ENCODE data around the gene PMM2.

Gene PMM2

GRCh38 chr16:8853150-8853549 is 55.5 kb downstream of the PMM2 start:
- no peak for DNase-seq

GRCh38 chr16:8853611-8854010 is 56.0 kb downstream of the PMM2 start:
- no peak for DNase-seq

DNA sequence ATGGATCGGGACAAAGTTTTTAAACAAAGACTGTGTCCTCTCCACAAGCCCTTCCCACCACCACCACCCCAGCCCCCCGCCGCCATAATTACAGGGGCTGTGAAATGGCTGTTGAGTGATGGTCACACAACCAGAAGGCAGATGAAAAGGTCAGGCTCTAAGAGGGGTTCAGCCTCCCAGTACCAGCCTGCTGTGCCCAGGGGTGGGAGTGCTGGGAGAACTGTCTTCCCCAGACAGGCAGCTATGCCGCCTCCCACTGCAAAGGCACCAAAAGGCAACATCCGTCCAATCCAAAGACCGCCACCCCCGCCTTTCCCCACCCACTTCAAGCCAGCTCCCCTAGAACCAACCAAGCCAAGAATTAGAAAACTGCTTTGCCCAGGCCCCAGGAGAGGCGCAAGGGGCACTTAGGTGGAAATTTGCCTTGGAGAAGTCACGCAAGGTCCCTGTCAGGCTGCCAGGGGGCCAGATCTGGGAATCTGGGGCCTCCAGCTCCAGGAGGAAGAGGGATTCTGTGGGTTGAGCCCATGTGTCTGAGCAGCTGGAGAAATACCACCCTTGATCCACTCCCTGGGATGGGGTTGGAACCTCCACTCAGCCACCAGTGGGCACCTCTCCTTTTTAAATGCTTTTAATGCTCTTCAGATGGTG is 56.8 kb downstream of the PMM2 start:
- no peak for DNase-seq

- no peak for DNase-seq
Observed at GRCh38 chr16:8855051-8855786, 57.6 kb downstream of the PMM2 start.

GRCh38 chr16:8855972-8856371 is 58.3 kb downstream of the PMM2 start:
- DNase-seq: no peak

DNA sequence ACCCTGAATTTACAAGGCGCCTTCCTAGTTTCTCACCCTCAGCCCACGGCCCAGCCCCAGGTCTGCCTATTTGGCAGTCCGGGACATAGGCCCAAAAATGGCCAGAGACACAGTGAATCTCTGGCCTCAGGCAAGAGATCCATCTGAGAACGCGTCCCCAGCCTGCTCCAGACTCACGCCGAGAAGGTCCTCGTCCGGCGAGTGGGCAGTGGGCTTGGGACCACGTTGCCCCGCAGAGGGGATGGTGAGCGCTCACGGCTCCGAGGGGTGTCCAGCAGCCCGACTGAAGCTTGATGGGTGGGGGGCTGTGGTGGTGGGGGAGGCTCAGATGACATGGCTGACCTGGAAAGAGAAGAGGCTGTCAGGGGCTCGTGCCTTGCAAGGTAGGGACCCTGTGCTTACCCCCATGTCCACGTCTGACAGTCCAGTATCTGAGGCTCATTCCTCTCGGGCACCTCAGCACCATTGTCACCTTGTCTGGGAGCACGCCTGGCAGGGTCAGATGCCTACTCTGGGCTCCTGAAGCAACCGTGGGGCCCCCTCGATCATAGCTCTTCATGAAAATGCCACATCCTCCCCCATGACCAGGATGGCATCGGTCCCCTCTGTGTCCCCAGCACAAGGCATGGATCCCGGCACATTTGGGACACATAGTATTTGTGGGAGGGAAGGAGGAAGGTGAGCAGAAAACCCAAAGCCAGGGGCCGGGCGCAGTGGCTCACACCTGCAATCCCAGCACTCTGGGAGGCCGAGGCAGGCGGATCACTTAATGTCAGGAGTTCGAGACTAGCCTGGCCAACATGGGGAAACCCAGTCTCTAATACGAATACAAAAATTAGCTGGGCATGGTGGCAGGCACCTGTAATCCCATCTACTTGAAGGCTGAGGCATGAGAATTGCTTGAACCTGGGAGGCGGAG is 61.6 kb downstream of the PMM2 start:
- DNase-seq: no peak

DNA sequence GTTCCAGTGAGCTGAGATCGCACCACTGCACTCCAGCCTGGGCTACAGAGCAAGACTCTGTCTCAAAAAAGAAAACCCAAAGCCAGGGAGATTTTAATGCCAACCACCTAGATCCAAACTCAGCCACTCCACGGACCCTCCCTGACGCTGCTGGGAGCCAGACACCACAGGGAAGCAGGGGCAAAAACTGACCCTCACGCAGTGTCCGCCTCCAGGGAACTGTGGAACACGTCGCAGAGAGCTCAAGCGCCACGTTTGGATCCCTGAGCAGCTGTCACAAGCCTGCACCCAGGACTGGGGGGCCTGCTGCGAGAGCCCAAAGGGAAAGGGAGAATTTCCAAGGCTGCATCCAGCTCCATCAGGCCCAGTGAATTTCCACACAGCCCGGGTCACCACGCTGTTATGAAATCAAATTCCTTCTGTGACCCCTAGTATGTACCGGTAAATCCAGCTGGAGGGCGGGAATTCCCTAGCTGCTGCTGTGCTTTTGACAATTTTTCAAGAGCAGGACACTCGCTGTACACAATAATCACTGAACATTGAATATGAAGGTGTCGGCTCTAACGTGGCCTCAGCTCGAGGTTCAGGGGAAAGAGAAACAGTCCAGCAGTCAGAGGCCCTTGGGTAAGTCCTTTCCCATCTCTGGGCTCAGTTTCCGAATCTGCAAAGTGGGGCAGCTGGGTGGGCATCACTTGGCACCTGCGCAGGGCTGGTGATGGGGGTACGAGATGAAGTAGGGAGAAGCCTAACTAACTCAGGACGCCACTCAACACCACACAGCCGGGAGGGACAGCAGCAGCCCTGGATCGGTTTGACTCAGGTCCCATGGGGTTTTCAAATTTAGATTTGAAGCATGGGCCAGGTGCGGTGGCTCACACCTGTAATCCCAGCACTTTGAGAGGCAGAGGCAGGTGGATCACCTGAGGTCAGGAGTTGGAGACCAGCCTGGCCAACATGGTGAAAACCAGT is 62.6 kb downstream of the PMM2 start:
- DNase-seq: no peak

DNA sequence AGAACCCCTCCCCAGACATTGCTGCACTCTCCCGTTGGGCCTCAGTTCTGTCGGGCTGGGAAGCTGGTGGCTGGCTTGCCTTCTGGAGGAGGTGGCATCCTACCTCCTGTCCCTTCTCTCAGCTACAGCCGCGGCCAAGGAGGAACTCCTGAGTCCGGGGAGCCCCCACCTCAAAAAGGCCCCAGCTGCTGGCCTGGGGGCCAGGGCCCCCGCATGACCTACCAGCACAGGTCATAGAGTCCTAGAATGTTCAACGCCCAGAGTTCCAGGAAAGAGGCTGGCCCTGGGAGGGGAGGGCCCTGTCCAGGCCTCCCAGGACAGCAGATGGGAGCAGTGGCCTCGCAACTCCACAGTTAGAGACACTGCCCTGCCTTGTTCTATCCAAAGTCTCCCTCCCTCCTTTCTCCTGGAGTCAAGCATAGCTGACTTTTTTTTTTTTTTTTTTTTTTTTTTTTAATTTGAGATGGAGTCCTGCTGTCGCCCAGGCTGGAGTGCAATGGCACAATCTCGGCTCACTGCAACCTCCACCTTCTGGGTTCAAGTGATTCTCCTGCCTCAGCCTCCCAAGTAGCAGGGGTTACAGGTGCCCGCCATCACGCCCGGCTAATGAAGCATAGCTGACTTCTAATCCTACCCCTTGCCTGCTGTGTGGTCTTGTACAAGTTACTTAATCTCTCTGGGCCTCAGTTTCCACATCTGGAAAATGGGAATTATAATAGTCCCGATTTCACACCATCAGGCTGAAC is 64.1 kb downstream of the PMM2 start:
- DNase-seq: no peak

GRCh38 chr16:8862309-8863130 is 64.9 kb downstream of the PMM2 start:
- no peak for DNase-seq

GRCh38 chr16:8863594-8864424 is 66.2 kb downstream of the PMM2 start:
- no peak for DNase-seq

DNA sequence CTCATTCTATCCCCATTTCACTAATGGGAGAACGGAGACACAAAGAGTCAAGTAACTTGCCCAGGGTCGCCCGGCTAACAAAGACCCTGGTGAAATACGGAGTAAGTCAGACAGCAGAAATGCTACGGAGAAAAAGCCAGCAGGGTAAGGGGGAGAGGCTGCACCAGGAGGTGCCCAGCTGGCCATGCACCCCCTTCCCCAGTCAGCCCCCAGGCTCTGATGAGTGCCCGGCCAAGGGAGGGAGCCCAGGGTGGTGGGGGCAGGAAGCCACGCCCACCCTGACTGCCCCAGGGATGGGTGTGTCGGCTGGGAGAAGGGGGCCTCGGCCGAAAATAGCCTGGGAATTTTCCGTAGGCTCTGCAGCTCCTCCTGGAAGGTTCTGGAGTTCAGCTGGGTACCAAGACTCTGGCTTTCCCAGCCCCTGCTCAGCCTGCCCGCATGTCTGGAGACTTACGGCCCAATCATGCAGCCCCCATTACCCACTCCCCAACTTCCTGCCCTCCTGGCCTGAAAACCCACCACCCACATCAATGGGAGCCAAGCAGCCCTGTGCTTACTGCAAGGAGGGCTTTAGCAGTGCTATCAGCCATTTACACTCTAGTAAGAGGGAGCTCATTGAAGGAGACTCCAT is 67.0 kb downstream of the PMM2 start:
- no peak for DNase-seq

- DNase-seq: no peak
Observed at GRCh38 chr16:8865145-8865882, 67.7 kb downstream of the PMM2 start.

DNA sequence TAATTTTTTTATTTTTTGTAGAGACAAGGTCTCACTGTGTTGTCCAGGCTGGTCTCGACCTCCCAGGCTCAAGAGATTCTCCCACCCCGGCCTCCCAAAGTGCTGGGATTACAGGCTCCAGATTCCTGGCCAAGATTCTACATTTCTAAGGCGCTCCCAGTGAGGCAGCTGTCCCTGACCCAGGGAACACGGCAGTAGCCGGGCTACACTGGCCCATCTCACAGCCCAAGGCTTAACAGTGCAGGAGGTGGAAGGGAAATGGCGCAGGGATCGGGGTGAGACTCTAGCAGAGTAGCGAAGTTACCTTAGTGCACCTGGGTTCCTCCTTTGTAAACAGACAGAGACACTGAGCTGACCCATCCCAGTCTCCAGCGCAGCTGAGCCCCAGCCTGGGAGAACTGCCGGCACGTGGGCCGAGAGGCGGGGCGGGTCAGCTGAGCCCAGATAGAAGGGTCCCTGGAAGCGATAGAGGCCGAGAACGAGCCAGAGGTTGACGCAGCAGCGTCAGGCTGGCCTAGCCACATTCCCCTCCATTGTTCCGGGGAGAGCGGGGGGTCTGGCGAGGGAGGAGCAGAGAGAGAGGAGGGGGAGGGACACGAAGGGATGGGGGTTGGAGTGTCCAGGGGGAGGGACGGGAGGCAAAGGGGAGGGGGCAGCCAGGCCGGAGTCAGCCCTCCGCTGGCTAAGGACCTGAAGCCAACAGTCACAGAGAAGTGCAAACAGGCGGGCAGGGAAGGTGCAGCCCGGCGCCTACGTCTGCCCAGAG is 68.7 kb downstream of the PMM2 start:
- DNase-seq: no peak

- DNase-seq: no peak
Observed at GRCh38 chr16:8866884-8867215, 69.2 kb downstream of the PMM2 start.

DNA sequence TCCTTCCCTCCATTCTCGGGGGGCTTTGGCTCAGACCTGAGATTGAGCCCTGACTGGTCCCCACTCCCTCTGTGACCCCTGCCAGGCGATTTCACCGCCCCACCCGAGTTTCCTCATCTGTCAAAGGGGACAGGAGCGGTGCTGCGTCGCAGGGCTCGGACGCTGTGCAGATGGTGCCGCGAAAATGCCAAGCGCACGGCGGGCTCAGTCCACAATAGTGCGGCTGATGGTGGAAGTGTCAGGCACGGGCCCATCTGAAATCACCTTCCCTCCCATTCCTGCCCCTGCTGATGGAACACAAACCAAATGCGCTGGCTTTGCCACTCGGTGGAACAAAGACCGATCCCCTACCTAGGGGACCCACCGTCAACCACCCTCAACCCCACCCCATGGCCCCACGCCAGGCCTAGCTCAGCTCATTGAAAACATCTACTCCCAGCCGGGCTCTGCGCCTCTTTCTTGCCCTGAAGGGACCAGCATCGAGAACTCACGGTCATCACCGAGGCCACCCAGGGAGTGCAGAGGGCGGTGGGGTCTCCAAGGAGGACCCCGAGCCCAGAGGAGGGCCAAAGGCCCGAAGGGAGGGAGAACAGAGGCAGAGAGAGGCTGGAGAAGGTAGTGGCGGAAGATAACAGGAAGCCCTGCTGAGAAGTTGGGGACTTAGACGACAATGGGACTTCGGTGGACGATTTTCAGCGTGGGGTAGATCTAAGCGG is 69.7 kb downstream of the PMM2 start:
- DNase-seq: no peak

- DNase-seq: no peak
Observed at GRCh38 chr16:8867932-8868415, 70.3 kb downstream of the PMM2 start.
